ENCODE measurements around the gene MACROH2A1.

MACROH2A1 gene

DNA sequence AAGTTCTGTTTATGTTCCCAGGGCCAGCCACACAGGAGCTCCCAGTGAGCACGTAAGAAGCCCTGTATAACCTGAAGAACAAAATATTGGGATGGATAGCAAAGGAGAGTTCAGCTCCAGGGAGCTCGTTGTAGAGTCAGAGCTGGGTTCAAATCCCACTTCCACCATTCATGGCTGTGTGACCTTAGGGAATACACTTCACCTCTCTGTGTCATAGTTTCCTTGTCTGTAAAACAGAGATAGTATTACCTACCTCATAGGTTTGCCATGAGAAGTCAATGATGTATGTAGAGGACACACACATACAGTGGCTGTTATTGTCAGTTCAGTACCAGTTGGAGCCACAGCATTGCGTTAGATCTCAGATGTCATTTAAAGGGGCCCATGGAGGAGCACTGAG is 67.4 kb downstream of the MACROH2A1 start:
- no peak for DNase-seq (ENCODE audit: low spot score)

DNA sequence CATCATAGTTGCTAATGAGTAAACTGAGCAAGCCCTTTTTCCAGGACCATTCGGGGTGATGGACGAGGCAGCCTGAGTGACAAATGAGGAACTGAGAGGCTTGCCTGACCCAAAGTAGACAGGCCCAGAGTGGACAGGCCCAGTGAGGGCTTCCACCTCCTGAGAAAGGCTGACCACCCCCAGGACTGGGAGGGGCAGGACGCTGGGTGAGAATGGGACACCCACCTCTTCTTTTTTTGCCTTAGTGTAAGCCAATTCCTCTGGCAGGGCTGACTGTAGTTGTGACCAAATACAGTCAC is 68.3 kb downstream of the MACROH2A1 start:
- no peak for DNase-seq (ENCODE audit: low spot score)

DNA sequence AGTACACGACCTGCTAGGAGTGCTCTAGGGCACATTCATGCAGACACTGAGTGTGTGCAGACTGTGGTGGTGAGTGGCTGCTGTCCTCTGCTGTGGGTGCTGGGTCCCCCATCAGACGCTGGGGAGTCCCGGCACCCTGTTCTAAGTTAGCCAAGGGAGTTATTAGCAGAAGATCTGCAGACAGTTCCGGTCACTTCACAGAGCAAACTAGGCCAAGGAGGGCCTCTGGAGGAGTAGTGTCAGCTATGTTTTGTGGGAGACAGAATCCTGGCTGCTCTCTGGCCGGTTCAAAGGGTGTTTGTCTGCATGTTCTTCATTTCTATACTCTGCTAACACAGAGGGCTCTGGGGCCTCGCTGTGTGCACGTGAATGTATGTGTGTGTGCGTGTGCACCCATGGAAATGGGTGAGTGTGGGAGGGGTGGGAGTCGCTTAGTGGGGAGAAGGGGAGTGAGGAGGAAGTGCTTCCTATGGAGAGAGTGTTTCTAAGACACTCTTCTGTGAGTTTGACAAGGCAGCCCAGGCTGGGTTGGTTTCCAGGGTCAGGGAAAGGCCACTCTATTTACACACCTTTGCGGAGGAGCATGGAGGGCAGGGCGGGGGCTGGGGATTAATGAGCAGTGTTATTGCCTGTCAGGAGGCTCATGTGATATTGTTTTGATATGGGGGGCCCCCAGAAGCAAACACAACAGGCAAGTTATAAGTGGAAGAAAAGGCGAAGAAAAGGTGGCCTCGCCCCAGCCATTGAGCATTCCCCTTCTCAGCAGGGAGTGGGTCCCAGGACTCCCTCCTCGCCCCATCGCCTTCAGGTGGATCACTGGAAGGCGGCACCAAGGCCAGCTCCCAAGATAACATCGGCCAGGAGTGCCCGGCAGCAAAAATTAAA is 68.9 kb downstream of the MACROH2A1 start:
- no peak for DNase-seq (ENCODE audit: low spot score)

DNA sequence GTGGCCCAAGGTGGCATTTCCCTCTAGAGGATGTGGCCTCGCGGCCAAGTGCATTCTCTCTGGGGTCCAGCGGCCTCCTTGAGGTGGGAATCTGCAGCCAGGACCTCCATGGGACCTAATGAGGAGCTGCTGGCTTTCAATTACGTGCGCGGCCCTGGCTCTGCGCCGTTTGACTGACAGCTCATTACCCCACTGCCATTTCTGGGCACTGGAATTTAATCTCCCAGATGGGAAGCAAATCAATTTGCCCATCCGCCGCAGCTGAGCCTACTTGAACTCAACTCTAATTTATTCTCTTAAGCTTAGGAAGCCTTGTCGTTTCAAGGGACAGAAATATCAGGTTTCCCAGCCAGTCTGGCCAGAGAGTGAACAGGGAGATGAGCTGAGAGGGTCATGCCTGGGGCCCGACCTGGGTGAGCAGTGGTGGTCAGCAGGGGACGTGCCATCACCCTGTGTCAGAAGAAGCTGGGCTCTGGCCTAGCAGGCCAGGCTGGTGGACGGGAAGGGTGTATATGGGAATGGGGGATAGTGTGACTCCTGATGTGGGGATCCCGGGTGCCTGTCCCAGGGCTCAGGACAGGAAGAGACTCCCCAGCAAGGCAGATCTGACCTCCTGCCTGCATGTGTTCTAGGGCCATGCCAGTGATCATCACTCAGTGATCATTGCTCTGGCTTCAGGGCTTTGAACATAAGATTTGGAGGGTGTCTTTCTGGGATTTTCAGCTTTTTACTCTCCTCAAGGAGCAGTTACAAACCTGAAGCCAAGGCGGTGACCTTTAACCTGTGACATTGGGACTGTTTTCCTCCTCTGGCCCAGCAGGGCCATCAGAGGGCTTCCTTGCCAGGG is 69.7 kb downstream of the MACROH2A1 start:
- no peak for DNase-seq (ENCODE audit: low spot score)

DNA sequence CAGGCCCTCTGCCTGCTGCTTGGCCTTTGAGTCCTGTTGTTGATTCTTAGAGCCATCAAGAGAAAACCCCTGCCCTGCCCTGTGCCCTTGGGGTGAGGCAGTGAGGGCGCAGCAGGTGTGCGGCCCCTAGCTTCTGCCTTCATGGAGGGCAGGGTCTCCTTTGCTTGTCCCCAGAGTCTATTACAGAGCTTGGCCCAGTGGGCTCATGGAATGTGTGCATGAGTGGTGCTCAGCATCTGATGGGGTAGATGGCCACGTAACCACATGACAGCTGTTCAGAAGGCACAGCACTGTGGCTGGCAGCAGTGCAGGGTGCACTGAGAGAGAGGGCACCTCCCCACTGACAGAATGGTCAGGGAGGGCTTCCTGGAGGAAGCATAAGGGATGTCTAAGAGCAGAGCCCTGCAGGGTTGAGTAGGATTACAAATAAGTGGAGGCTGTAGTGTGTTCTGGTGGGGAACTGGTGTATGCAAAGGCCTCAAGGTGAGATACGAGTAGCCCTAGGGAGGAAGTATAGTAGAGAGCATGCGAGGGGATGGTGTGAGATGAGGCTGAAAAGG is 70.8 kb downstream of the MACROH2A1 start:
- DNase-seq (ENCODE audit: low spot score), result no peak

DNA sequence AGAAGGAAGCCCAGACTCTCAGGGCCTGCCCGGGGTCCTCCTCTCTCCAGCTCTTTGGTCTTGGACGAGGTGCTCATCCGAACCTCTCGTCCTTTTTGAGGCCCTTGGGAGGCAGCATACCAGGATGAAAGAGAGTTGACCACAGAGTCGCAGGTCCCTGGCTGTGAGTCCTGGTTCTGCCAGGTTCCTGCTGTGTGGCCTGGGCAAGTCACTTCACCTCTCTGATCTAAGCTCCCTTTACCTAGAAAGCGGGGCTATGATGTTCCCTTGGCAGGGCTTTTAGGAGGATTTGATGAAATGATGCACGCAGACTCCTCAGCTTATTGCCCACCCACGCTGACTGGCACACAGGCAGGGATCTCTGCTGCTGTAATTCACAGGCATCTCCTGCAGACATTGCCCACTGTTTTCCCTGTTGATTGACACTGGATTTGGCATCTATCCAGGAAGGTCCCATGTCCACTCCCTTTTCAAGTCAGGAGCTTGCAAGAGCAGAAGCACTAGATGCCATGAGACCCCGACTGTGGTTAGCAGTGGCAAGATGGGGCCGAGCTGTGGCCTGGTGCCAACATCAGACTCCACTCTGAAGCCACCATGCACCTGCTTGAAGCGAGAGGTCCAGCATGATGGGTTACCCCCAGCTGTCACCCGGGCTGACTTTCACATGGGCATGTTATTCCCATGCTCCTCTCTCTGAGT is 71.5 kb downstream of the MACROH2A1 start:
- no peak for DNase-seq (ENCODE audit: low spot score)

DNA sequence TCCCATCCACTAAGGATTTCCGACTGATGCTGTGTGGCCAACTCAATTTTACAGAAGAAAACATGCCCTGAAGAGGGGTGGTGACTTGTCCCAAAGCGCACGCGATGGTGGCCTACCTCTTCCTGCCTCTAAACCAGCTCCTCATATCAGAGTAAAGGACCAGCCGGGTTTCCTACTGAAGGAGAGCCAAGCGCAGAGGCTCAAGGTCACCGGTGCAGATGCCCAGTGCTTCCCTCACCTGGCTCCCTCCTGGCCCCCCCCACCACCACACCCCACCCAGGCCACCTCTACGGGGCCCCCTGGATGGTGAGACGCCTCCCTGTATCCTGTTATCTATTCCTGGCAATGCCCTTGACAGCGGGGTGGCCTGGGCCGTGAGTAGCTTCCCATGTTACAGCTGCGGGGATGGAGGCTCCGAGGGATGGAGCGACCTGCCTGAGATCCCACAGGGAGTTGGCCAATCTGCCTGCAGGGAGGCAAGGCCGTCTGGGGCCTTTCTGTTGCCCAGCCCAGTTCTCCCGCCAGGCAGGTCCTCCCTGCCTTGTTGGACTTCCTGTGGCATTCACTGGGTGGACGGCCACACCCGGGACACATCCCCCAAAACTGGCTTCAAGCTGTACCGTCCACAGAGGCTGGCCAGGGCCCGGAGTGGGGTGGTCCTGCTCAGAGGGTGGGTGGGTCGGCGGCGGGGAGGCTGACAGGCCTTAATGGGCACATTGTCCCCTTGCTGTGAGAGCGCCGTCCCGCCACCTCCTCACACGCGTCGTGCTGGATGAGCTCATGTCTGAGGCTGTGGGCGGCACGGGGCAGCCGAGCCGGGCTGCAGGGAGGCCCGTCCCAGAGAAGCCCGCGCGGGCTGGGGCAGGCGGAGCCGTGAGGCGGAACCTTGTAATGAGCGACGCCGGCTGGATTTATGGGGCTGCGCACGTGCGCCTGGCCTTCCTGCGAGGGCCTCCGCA is 72.5 kb downstream of the MACROH2A1 start:
- DNase-seq (ENCODE audit: low spot score), result no peak

DNA sequence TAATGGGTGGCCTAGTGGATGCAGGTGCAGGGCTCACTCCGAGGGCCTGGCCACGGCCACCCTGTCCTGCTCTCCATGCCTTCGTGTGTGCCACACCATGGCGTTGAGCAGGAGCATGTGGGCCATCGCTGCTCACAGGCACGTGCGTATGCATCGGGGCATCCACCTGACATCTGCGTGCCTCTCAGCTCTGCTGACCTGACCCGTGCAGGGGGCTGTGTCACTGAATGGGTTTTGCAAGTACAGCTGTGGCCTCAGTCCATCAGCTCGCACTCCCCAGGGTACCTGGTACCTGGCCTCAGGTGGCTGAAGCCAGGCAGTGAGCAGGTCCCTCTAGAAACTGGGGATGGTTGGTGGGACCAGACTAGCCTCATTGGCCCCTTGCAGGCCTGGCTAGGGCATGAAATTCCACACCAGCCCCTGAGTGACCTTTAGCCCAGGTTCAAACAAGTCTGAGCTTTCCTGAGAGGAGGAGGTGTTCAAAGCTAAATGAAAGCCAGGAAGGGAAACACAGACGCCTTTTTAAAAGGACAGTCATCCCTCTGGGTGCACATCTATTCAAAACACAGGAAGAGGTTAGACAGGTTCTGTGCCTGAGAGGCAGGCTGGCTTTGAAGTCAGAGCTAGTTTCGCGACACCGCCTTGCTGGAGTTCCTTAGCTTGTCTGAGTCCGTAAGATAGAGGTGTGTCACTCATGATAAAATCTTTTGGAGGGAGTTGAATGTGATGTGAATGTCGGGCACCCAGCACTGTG is 74.0 kb downstream of the MACROH2A1 start:
- no peak for DNase-seq (ENCODE audit: low spot score)

DNA sequence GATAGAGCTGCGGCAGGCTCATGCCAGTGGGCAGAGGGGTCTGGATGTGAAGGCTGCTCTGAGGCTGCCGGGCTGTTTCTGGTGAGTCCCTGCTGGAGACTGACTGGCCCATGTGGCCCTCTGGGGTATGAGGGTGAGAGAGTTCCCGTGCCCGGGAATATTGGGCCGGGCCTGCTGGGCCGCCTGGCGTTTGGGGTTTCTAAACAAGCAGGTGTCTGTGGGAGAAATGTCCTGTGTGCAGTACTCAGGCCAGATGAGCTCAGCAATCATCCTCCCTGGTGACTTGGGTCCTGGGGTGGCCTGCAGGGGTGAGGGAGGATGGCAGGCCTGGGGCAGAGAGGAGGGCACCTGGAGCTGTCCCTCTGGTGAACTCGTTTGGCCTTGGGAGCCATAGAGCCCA is 74.9 kb downstream of the MACROH2A1 start:
- DNase-seq (ENCODE audit: low spot score), result no peak

DNA sequence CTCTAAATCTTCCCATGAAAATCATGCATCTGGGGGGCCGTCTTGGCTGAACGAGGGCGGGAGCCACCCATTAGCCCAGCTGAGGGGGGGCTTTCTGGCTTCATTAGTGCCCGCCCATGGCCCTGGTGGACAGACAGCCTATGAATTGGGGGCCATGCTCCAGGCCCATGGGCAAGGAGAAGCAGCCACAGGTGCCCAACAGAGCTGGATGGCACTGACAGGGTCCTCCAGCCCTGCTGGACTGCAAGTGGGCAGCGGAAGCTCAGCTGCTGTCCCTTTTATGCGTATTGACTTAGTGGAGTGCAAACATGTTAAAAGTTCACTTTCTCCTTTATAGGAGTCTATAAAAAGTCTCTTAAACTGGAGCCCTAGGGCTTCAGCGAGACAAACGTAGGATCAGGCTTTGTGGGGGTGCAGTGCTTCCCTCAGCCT is 75.3 kb downstream of the MACROH2A1 start:
- DNase-seq (ENCODE audit: low spot score), result no peak

DNA sequence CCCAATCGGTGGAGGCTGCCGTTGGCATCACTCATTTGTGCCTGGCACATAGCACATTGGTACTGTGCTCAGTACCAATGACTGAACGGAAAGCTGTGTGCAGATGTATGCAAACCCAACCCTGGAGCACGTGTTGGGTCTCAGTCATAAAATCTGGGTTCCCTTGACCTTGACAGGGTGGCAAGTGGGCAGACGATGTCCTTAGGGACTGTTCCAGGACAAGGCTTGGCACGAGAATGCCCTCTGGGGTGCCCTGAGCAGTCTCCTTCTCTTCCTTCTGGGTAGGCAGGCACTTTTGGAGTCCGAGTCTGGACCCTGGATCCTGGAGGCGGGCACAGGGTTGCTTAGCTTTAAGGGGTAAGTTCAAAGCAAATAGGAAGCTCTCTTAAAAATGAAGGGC is 75.8 kb downstream of the MACROH2A1 start:
- no peak for DNase-seq (ENCODE audit: low spot score)

DNA sequence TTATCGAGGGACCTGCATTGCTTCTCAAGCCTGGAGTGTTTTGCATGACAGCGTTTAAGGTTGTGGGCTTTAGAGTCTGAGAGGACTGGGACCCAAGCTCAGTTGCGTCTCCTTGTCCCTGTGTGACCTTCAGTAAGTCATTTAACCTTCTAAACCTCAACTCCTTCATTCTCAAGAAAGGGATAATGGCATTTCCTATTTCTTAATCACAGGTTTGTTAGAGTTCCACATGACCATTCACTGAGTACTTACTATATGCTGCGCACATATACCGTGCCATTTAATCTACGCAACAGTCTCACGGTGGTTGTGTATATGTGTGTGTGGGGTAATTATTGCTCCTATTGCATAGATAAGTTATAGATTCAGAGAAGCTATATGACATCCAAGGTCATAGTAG is 76.3 kb downstream of the MACROH2A1 start:
- no peak for DNase-seq (ENCODE audit: low spot score)

DNA sequence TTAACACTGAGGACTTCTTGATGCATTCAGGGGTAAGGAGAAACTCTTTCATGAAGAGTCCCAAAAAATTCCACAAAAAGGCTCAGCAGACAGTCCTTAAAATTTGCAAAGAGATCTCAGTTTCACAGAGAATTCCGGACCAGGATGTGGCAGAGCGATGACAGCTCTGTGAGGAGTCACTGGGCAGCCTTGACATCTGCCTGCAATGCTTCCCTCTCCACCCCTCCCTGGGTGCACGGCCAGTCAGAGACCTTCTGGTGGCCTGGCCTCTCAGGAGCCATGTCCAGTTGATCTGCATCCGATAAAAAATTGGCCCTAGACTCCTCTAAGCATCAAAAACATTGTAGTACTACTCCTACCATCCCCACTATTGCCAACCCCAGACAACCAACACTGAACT is 76.8 kb downstream of the MACROH2A1 start:
- DNase-seq (ENCODE audit: low spot score), result no peak

DNA sequence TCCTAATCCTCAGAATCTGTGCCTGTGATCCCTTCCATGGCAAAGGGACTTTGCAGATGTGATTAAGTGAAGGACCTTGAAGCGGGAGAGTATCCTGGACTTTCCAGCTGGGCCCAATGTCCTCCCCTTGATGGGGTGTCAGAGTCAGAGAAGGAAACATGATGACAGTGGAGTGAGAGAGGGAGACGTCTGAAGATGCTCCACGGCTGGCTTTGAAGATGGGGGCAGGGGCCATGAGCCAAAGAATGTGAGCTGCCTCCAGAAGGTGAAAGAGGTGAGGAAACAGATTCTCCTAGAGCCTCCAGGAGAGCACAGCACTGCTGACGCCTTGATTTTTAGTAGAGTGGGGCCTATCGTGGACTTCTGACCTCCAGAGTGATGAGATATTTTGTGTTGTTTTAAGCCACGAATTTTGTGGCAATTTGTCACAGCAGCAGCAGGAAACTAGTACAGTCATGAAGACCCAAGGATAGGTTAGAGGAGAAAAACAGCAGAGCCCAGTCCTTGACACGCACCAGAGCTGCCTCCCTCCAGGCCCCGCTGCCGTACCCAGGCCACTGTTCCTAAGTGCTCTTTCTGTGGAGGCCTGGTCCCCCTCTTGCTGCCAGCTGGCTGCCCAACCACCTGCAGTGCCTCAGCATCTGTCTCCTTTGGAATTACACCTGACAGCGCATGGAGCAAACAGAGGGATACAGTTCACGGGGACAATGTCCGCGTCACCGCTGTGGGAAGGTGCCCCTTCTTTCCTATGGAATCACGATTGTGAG is 78.1 kb downstream of the MACROH2A1 start:
- no peak for DNase-seq (ENCODE audit: low spot score)

DNA sequence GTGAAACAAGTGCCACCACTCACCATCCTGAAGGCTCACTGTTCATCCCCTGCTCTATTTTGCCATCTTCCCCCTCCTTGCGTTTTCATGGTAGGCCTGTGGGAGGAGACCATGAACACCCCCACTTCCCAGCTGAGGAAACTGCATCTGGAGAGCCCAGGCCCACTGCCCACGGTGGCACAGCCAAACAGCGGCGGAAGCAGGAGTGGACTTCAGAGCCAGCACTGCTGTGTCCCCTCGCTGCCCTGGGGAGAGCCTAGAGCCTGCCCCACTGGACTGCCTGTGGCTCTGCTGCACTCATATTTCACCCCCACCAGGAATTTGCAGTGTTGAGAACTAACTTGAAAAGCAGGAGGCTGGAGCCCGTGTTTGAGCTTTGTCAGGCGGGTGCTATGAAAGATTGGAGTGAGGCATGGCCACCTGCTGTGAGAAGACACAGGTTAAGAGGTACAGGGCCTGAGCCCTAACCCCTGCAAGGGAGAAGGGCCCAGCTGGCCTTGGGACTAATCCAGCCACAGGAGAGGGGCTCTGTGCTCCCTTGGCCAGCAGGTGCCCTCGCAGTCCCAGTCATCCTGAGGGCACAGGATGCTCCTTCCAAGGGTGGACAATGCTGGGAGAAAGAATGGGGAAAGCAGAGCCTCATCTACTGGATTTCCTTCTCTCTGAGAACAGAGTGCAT is 79.0 kb downstream of the MACROH2A1 start:
- no peak for DNase-seq (ENCODE audit: low spot score)

DNA sequence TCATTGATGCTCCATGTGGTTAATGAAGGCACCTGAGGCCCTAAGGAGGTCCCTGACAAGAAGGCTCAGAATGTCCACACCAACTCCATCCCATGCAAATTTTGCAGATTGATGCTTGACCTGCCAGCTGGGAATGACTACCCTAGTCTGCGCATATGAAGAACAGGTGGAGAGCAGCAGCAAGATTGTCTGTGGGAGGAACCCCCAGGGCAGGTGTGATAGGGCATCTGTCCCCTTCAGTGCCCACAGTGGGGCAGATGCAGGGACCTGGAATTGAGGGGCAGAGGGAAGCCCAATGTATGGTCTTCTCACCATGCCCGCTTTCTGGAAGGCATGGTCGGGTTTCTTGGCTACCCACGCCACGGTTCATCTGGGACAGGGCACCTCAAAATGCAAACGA is 79.6 kb downstream of the MACROH2A1 start:
- no peak for DNase-seq (ENCODE audit: low spot score)

DNA sequence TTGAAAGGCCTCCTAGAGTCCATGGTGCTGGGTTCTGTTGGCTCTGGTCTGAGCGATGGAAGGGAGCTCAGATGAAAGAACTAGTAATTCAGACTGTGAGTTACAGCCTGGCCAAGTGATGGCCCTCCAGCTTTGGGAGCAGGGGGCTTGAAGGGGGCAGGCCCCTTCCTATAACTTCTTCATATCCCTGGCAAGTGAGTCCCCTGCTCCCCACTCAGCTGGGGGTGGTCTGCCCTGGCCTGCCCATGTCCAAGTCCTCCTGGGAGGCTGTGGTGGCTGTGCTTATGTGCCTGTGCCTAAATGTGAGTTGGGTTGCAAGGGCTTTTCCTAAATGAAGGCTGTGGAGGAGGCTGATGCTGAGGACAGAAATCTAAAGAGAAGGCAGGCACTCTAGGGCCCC is 80.1 kb downstream of the MACROH2A1 start:
- DNase-seq (ENCODE audit: low spot score), result no peak

DNA sequence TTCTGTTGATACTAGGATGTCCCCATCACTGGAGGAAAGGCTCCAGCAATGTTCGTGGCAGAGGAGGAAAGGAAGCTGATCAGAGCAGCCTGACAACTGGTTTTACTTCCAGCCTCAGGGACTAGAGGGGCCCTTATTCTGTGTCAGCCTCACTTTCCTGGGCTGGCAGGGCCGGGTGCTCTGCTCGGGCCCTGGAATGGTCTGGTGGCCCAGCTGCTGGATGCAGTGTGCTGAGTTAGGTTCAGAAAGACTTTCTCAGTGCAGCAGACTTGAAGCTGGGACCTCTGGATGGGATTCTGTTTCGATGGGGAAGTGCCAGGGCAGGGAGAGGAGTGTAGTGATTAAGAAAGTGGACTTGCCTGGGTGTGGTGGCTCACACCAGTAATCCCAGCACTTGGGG is 81.0 kb downstream of the MACROH2A1 start:
- DNase-seq (ENCODE audit: low spot score), result no peak

DNA sequence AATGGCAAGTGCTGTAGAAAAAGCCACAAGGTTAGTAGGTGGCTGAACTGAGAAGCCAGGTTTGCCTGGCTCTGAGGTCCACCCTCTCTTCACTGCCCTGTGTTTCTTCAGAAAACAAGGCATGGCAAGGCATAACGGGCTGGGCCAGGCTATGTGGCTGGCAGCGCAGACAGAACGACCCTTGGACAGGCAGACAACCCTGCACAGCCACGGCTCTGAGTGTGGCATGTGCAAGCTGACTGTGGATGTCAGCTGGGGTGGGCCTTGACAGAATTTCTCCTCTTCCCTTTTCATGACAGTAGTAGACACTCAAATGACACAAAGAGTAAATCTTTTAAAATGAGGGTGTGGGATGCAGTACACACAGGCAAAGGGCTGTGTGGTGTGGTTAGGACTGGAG is 81.7 kb downstream of the MACROH2A1 start:
- no peak for DNase-seq (ENCODE audit: low spot score)
